ENCODE results near the gene LARP4B.

DNA sequence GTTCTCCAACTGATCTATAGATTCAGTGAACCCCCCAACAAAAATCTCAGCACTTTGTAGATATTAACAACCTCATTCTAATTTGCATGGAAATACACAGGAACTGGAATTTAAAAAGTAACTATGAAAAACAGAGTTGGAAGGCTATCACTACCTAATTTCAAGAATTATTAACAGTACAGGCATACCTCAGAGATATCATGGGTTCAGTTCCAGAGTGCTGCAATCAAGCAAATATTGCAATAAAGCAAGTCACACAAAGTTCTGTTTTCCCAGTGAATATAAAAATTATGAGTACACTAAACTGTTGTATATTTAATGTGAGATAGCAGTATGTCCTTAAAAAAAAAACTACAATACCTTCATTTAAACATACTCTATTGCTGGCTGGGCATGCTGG, 78.5 kb downstream of the LARP4B start:
- TF ChIP-seq CTCF (IDR thresholded peaks at IDR 0.05), result no peak
- TF ChIP-seq POLR2A (IDR thresholded peaks at IDR 0.05), result no peak
